GM12873 (cell line): ENCODE data around the gene CD19.

Source experiments
- TF ChIP-seq, protein P1 (sequence below): IDR thresholded peaks from 2 replicates; pipeline ENCODE4 v1.5.1; 2012; ENCODE audit warnings: low read depth, mild to moderate bottlenecking, moderate library complexity, low read length, control low read depth; ENCODE audit not compliant: insufficient read depth; ENCODE audit errors: missing control alignments

Gene CD19

DNA sequence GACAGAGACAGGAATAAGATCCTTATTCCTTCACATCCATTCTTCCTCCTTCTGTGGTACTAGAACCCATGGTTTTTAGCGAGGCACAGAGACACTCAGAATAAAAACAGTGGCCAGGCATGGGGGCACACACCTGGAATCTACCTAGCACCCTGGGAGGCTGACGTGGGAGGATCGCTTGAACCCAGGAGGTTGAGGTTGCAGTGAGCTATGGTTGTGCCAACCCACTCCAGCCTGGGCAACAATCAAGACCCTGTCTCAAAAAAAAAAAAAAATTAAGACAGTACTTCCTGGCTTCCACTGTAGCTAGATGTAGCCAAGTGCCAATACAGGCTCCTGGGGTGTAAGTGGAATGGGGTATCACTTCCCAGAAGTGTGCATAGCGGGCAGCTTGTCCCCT lies 35.4 kb downstream of the CD19 start:
- TF ChIP-seq, protein P1, sequence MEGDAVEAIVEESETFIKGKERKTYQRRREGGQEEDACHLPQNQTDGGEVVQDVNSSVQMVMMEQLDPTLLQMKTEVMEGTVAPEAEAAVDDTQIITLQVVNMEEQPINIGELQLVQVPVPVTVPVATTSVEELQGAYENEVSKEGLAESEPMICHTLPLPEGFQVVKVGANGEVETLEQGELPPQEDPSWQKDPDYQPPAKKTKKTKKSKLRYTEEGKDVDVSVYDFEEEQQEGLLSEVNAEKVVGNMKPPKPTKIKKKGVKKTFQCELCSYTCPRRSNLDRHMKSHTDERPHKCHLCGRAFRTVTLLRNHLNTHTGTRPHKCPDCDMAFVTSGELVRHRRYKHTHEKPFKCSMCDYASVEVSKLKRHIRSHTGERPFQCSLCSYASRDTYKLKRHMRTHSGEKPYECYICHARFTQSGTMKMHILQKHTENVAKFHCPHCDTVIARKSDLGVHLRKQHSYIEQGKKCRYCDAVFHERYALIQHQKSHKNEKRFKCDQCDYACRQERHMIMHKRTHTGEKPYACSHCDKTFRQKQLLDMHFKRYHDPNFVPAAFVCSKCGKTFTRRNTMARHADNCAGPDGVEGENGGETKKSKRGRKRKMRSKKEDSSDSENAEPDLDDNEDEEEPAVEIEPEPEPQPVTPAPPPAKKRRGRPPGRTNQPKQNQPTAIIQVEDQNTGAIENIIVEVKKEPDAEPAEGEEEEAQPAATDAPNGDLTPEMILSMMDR: no peak

- TF ChIP-seq, protein P1: peak; percentile 58
Observed at GRCh38 chr16:28974007-28974436, 42.3 kb downstream of the CD19 start.

DNA sequence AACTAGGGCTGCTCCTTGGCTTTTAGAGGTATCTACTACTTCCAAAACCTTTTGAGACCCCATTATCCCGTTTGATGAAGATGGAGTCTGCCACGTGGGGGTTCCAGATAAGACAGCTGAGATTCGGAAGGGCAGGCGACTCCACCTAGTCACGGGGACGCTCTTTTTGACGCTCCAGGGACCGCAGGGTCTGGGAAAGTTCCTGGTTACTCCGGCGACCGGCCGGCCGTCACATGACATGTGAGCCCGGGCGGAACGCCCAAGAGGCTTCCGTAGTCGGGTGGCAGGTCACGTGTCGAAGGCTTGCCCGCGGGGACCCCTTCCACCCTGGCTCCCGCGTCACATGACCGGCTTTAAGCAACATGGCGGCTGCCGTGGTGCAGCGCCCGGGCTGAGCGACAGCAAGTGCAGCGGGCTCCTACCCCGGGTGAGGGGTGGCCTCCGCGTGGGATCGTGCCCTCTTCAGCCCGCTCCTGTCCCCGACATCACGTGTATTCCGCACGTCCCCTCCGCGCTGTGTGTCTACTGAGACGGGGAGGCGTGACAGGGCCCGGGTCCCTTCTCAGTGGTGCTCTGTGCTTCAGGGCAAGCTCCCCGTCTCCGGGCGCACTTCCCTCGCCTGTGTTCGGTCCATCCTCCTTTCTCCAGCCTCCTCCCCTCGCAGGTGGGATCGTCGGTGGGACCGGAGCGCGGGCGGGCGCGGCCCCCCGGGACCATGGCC lies 42.8 kb downstream of the CD19 start, which contains the start of gene SPNS1:
Gene SPNS1 (plus strand): TSS at position 342 of the 721 bp plus-strand sequence. CDS start 374 bp downstream, at position 716.
- TF ChIP-seq, protein P1: no peak

DNA sequence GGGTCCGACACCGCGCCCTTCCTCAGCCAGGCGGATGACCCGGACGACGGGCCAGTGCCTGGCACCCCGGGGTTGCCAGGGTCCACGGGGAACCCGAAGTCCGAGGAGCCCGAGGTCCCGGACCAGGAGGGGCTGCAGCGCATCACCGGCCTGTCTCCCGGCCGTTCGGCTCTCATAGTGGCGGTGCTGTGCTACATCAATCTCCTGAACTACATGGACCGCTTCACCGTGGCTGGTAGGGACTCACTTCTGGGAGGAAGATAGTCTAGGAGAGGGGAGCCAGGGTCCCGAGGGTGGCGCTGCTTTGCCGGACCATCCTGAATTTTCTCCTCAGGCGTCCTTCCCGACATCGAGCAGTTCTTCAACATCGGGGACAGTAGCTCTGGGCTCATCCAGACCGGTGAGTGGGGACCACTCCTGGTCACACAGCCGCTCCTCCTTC lies 43.4 kb downstream of the CD19 start:
- TF ChIP-seq, protein P1: no peak

- TF ChIP-seq, protein P1: peak; percentile 80
Observed at GRCh38 chr16:28977703-28978662, 46.2 kb downstream of the CD19 start.

GRCh38 chr16:28980330-28980729 lies 48.6 kb downstream of the CD19 start:
- TF ChIP-seq, protein P1: peak; percentile 29

DNA sequence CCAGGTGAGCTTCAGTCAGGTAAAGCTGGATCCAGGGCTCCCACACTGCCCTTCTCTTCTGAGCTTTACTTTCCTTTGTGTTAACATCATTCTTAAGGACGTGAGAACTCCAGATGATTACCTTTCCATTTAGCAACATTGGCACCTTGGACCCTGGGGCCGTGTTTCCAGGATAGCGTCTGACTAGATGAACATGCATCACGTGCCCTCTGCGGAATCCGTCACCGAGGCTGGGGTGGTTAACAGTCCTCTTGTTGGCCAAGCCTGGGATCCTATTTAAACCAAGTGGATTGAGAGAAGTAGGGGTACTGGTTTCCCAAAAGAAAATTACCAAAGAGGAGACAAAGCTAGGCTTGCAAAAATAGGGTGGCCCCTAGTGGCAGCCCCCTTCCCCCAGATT lies 49.2 kb downstream of the CD19 start:
- TF ChIP-seq, protein P1: no peak
